SU-DHL-6 (cell line): ENCODE measurements around the gene CDC45.

Experiments used
- H2AFZ ChIP-seq: fragments of 200-600 bp; sonication (generic); 2 replicates; pipeline ENCODE4 v1.6.1; 2014; ENCODE audit warnings: low read depth, mild to moderate bottlenecking, moderate library complexity, mixed read lengths, antibody characterized with exemption, low read length; ENCODE audit not compliant: severe bottlenecking
- H3F3A ChIP-seq: fragments of 200-600 bp; shearing (Covaris generic); 2 replicates; pipeline ENCODE4 v1.6.0; 2016; ENCODE audit warnings: antibody characterized with exemption, mild to moderate bottlenecking; ENCODE audit not compliant: insufficient read depth
- H3K27ac ChIP-seq: fragments of 200-600 bp; sonication (generic); 2 replicates; pipeline ENCODE4 v1.5.1; 2016; ENCODE audit warnings: low read depth, mild to moderate bottlenecking, low read length, moderate library complexity, mixed read lengths
- H3K27me3 ChIP-seq: fragments of 200-600 bp; sonication (generic), shearing (Covaris generic); 2 replicates; pipeline ENCODE4 v1.6.0; 2014; ENCODE audit warnings: mild to moderate bottlenecking, low read length
- H3K36me3 ChIP-seq: fragments of 200-600 bp; sonication (generic); 2 replicates; pipeline ENCODE4 v1.6.1; 2014; ENCODE audit warnings: mild to moderate bottlenecking, low read length, mixed read lengths
- H3K4me2 ChIP-seq: fragments of 300-600, 200-600 bp; shearing (Covaris generic), sonication (generic); 2 replicates; pipeline ENCODE4 v1.6.0; 2014; ENCODE audit warnings: low read length, low read depth, mild to moderate bottlenecking; ENCODE audit not compliant: poor library complexity, severe bottlenecking
- H3K4me3 ChIP-seq: fragments of 200-600 bp; sonication (generic); 2 replicates; pipeline ENCODE4 v1.5.1; 2014; ENCODE audit warnings: antibody characterized with exemption, low read length, mild to moderate bottlenecking, mixed read lengths; ENCODE audit not compliant: insufficient read depth, poor library complexity, severe bottlenecking
- H3K79me2 ChIP-seq: fragments of 200-600 bp; sonication (generic); 2 replicates; pipeline ENCODE4 v1.6.1; 2014; ENCODE audit warnings: mild to moderate bottlenecking, low read length, moderate library complexity; ENCODE audit not compliant: insufficient read depth
- H3K9ac ChIP-seq: fragments of 200-600 bp; sonication (generic); 2 replicates; pipeline ENCODE4 v1.7.0; 2014; ENCODE audit warnings: mild to moderate bottlenecking, low read length
- H3K9me2 ChIP-seq: fragments of 200-600 bp; sonication (generic); replicated peaks from 2 replicates; pipeline ENCODE4 v1.6.1; 2014; ENCODE audit warnings: low read length; ENCODE audit not compliant: insufficient read depth
- H3K9me3 ChIP-seq: fragments of 200-600 bp; sonication (generic); 2 replicates; pipeline ENCODE4 v1.6.1; 2014; ENCODE audit warnings: low read length, mixed read lengths; ENCODE audit not compliant: insufficient read depth
- H4K20me1 ChIP-seq: fragments of 200-600 bp; sonication (generic); 2 replicates; pipeline ENCODE4 v1.6.1; 2014; ENCODE audit warnings: low read depth, mild to moderate bottlenecking, antibody characterized with exemption, low read length, moderate library complexity, mixed read lengths
- CTCF ChIP-seq: fragments of 200-600 bp; sonication (generic); IDR thresholded peaks from one replicate; pipeline ENCODE4 v1.5.1; 2017; ENCODE audit warnings: antibody characterized with exemption, mild to moderate bottlenecking, low read length, moderate library complexity; ENCODE audit not compliant: insufficient read depth, poor library complexity, severe bottlenecking
- EZH2phosphoT487 ChIP-seq: fragments of 200-600 bp; sonication (generic), shearing (Covaris generic); conservative IDR thresholded peaks from 2 replicates; pipeline ENCODE4 v1.6.1; 2018; ENCODE audit warnings: mild to moderate bottlenecking, antibody characterized with exemption, low read length, moderate library complexity, mixed read lengths

CDC45 gene

DNA sequence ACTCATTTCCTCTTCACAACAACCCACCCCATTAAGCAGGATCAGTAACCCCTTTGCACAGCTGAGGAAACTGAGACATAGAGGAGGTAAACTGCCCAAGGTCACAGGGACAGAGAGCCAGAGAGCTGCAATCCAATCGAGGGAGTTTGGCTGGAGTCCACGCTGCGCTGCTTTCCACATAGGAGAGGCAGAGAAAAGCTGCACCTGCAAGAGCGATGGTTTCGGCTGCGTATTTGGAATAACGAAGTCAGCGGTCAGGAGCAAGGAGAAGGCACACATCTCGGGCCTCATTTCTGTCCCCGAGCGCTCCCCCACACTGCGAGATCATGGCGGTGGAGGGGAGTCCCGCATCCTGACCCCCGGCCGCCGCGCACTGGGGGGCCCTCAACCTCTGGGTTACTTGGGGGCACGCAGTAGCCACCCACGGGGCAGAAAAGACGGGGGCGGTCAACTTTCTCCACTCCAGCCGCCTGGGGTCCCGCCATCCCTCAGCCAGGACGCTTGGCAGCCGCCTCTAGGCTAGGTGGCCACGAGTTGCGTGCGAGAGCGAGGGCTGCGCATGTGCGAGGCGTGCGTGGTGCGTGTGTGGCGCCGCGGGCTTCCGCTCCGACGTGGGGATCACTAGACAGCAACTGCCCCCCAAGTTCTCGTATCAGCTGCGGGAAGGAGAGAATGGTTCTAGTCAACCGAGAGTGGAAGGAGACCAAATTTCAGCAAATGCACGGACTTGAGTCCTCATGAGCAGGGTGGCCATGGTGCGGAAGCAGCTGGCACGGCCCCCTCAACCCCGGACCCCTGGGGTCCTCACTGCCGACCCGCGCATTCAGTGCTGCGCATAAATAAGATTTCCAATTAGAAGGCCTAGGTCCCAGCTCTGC lies 86.8 kb downstream of the CDC45 start:
- H4K20me1 ChIP-seq = no peaks in the 10 kb centered on the region
- no peaks in the 10 kb centered on the region for H3F3A ChIP-seq
- H3K27me3 ChIP-seq = no peaks in the 10 kb centered on the region
- no peak overlapping the region for H3K4me2 ChIP-seq
- H3K4me3 ChIP-seq = no peak overlapping the region
- no peak overlapping the region for H3K27ac ChIP-seq
- no peaks in the 10 kb centered on the region for H3K36me3 ChIP-seq
- no peaks in the 10 kb centered on the region for H3K9me2 ChIP-seq
- no peak overlapping the region for H2AFZ ChIP-seq
- no peak overlapping the region for H3K9ac ChIP-seq
- H3K79me2 ChIP-seq = no peaks in the 10 kb centered on the region
- TF ChIP-seq CTCF (no peak), EZH2phosphoT487 (no peak)
- no peaks in the 10 kb centered on the region for H3K9me3 ChIP-seq

GRCh38 chr22:19567157-19568009 lies 87.7 kb downstream of the CDC45 start:
- no peak overlapping the region for H3K4me2 ChIP-seq
- no peaks in the 10 kb centered on the region for H3K79me2 ChIP-seq
- no peaks in the 10 kb centered on the region for H3K9me3 ChIP-seq
- H3K9ac ChIP-seq = no peak overlapping the region
- no peaks in the 10 kb centered on the region for H3K36me3 ChIP-seq
- TF ChIP-seq EZH2phosphoT487 = no peak
- no peak for TF ChIP-seq CTCF
- H3K27me3 ChIP-seq = no peaks in the 10 kb centered on the region
- no peaks in the 10 kb centered on the region for H3F3A ChIP-seq
- no peak overlapping the region for H3K4me3 ChIP-seq
- no peak overlapping the region for H3K27ac ChIP-seq
- no peak overlapping the region for H2AFZ ChIP-seq
- H3K9me2 ChIP-seq = no peaks in the 10 kb centered on the region
- no peaks in the 10 kb centered on the region for H4K20me1 ChIP-seq

GRCh38 chr22:19568337-19569275 lies 88.9 kb downstream of the CDC45 start:
- Histone ChIP-seq H2AFZ (no peak overlapping the region), H3K4me2 (no peak overlapping the region), H3K36me3 (no peaks in the 10 kb centered on the region)

More at GRCh38 chr22:19568337-19569275, 88.9 kb downstream of the CDC45 start:
- no peak for TF ChIP-seq CTCF
- TF ChIP-seq EZH2phosphoT487 = no peak
- H3K9ac ChIP-seq = no peak overlapping the region
- H3K27me3 ChIP-seq = no peaks in the 10 kb centered on the region
- no peaks in the 10 kb centered on the region for H3F3A ChIP-seq
- no peaks in the 10 kb centered on the region for H3K9me3 ChIP-seq
- H4K20me1 ChIP-seq = no peaks in the 10 kb centered on the region
- H3K9me2 ChIP-seq = no peaks in the 10 kb centered on the region
- no peaks in the 10 kb centered on the region for H3K79me2 ChIP-seq
- no peak overlapping the region for H3K4me3 ChIP-seq
- no peak overlapping the region for H3K27ac ChIP-seq
